Fibroblast of gingiva (primary cell): ENCODE measurements around the gene SMYD1.

Experiments used
- DNase-seq: peaks from one replicate; pipeline ENCODE4 v3.0.0-alpha.2; 2011; ENCODE audit warnings: low read depth

The SMYD1 gene

DNA sequence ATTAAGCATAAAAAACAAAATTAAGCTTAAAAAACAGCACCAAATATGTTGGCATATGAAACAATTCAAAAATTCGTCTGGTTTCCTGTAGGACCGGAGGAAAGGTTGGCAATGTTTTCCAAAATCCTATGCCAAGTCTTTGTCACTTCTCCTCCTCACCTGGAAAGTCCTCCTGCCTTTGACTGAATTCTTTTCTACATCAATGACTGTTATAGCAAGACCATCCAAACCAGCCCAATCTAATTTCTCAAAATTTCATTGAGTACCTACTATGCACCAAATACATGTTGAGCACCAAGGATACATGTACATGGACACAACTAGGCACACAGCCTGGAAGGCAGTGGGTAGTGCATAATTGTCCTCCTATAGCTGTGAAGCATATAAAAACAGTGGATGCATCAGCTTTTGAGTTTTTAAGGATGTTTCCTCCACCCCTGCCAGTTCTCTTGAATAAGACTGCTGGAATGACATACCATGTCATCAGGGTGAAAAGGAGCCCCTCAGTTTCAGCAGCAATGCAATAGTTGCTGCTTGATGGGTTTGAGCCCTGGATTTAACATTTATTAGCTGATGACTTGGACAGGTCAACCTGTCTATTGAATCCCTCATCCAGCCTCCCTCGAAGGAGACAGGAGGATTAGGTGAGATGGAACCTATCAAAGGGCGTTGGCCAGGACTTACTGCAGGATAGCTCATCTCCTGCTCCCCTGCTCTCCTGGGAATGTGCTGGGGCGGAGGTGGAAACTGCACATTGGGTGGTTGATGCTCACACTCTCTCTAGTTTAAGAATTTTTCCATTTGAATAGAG lies 55.7 kb downstream of the SMYD1 start:
- no peak for DNase-seq

DNA sequence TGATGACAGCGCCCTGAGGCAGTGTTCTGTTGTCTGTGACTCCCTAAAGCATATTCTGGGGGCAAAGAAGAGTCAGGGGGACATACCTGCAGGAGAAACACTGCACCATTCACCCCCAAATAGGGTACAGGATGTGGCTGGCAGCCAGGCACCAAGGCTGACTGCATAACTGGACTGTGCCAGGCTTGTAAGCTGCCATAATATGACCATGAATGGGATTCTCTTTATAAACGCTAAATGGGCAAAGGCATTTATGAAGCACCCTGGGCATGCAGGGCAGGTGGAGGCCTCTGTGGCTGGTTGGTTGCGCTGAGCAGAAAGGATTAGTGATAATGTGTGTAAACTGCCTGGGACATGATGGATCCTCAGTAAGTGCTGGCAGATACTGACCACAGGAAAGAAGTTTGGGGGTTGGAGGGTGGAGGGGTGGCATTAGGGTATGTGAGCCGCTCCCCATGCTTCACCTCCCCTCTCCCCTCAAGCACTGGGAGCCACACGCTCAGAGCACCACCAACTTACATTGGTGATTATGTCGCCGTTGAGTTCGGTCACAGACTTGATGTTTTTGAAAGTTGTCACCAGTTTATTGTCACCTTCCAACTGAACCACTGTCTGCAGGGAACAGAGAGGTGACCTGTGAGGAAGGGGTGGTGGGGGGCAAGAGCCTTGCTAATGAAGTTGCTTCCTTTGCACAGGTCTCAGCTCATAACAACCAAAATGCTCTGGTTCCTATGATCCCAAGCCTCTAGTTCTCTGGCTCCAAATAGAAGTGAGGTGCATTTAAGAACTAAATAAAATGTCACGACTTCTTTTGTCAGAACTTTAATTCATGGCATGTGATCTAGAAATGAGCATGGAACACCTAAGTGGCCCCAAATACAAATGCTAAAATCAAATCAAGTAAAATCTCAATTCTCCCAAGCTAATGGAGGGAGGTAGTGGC lies 56.6 kb downstream of the SMYD1 start:
- no peak for DNase-seq

DNA sequence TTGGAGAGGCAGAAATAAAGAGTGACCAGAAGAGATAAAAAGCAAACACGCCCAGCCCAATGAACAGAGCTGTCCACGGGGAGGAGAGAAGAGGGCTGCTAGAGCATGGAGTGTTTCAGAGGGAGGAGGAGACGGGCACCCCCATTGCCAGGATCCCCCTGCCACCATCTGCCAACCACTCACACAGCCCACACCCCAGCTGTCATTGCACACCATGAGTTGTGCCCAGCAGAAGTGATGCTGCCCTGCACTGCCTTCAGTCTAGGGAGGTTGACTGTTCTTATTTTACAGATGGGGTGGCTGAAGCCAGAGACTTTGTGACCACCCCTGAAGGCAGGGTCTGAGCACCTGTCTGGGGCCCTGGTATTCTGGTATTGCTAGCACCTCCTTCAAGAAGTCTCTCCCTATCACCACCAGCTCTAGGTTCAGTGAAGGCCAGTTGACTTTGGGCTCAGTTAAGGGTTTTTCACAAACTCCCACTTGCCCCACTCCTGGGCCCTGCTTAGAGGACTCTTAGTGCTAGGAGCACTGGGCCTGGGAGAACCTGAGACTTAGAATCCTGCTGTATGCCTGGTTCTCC lies 57.8 kb downstream of the SMYD1 start:
- DNase-seq, result no peak

DNA sequence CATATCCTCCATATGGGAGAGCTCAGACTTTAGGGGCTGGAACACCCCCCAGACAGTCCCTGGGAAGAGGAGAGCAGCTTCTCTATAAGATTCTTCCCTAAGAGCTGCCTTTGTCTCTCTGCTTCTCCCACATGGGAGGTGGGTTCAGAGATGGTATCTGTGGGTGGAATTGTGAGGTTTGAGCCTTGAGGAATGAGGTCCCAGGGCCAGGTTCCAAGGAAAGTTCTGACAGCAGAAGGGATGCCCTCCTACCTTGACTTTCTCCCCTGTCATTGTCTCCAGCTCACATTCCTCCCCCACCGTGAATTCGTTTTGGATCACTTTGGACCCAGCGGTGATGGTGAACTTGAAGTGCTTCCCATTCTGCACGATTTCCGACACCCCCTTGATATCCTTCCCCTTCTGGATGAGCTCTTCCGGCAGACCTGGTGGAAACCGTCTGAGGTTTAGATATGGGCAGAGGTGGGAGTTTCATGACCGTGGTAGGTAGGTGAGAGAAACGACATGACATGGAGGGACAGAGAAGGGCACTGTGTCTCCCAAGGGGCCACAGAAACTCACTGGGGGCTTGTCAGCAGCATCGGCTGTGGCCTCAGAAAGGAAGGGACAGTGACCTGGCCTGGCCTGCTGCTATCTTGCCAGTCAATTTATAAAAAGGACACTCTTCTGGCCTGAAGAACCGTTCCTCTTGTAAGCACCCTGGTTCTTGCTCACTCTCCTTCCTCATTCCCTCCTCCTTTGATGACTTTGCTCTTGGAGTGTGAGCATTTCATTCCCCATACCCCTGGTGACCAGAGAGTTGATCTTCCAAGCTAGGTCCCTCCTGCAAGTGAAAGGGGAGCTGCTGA lies 58.5 kb downstream of the SMYD1 start:
- no peak for DNase-seq

DNA sequence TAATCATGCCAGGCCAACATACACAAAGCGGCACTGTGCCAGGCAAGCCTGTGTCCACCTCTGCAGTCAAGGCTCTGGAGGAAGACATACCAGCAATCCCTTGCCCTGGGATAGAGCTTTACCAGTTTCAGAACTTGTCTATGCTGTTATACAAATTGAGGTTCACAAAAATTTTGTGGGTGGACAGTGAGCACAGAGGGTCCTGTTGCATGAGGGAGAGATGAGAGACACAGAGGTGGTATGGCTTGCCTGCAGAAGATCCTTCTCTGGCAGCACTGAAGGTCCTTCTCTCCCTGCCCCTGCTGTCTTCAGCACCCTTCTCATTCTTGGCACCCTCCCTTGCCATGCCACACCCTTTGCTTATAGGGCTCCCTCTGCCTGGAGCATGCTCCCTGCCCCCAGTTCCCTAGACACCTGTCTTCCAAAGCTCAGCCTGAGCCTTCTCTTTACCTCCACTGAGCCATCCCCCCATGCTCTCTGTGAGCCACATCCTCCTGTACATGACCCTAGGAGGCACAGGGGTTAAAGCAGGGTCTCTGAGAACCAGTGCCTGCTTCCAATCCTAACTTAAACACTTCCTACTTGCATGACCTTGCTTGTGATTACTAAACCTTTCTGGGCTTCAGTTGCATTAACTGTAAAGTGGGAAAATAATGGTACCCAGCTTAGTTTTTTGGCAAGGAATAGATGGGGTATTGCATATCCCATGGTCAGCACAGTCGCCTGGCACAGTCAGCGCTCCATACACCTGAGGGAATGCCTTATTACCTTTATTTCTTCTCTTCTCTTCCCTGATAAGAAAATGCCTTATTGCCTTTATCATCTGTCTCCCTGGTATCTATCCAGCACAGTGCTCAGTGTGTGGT lies 59.4 kb downstream of the SMYD1 start:
- DNase-seq, result no peak

DNA sequence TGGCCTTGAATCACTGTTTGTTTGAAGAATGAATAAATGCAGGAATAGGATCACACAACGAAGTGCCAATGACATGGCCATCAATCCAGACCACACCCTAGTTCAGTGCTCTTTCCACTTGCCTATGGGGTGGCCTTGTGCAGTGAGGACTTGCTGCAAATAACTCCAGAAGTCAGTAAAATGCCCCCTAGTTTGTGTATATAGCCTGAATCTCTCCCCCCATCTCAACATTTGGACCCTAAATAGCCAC lies 59.9 kb downstream of the SMYD1 start:
- DNase-seq, result no peak

DNA sequence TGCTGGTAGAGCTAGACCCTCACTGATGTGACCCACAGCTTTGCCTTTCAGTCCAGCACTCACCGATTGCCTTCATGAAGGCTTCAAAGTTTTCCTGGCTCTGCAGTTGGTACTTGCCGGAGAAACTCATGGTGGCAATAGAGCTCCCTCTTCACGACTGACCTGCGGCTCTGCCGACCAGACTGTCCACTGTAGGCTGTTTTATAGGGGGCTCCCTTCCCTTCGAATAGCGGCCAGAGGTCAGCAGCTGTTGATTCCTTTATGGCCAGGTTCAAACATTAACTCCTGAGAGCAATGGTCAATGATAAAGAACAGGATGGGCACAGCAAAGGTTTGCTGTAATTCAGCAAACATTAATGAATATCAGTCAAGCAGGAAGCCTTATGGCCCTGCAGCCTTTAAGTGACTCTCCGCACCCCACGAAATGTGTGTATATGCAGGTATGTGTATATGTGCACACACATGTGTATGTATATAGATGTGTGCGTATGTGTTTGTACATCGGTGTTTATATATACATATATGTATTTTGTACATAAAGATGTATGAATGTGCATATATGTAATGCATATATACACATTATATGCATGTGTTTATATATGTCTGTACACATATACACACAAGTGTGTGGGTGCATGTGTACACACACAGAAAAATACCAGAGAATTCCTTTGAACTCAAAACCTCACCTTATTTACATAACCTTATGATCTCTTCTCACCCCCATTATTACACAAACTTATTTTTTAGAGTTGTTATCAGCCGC lies 60.4 kb downstream of the SMYD1 start, which contains the start of gene FABP1:
TSS of gene FABP1 (minus strand) at position 175 of the 766 bp plus-strand sequence. CDS start at position 130, 45 bp downstream.
- no peak for DNase-seq

DNA sequence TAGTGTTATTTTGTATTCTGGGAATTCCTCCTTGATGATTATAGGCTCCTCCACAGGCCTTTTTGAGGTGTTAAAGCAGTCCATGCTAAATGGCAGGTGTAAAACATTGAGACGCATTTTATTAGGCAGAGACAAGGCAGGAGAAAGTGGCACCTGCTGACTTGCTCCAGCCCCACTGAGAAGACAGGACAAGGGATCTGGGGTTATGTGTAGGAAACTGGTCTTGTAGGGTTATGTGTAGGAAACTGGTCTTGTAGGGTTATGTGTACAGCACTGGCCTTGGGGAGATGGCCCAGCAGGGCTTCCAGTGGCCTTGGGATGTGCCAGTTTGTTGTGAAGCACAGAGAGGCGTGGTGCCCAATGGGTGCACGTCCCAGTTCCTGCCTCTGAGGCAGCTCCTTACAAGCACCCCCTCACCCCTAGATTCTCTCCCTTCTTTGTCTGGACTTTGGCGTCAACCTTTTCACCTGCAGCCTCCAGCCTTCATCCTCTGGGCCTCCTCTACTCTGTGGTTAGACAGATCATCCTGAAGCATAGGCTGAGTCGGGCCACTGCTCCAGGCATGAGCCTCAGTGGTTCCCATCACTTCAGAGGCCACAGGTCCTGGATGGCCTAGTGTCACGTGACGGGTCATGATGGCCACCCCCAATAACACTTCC lies 61.2 kb downstream of the SMYD1 start:
- DNase-seq, result no peak

DNA sequence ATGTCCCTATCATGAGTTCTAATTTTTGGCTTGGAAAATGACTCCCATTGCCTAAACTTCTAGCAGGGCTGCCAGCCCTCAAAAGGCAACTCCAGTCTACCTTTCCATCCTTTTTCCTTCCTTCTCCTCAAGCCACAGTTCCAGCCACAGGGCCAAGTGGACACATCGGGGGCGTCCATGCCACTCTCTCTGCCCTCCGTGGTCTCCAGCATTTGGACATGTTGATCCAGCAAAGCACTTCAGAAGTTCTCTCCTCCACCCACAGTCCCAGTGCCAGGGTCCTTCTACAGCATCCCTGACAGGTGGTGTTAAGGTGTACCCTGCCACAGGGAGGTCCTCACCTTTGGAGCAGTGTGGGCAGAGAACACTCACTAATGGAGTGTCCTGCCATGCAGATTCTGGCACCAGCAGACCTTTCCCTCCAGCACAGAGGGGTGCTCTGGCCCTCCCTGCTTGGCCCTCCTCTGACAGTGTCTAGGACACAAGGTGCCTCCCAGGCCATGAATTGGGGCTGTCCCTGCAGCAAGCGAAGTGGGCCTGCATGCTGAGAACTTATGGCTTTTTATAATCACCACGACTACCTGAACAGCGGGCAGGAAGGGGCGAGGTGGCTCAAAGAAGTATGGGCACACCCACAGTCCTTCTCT lies 61.8 kb downstream of the SMYD1 start:
- no peak for DNase-seq

DNA sequence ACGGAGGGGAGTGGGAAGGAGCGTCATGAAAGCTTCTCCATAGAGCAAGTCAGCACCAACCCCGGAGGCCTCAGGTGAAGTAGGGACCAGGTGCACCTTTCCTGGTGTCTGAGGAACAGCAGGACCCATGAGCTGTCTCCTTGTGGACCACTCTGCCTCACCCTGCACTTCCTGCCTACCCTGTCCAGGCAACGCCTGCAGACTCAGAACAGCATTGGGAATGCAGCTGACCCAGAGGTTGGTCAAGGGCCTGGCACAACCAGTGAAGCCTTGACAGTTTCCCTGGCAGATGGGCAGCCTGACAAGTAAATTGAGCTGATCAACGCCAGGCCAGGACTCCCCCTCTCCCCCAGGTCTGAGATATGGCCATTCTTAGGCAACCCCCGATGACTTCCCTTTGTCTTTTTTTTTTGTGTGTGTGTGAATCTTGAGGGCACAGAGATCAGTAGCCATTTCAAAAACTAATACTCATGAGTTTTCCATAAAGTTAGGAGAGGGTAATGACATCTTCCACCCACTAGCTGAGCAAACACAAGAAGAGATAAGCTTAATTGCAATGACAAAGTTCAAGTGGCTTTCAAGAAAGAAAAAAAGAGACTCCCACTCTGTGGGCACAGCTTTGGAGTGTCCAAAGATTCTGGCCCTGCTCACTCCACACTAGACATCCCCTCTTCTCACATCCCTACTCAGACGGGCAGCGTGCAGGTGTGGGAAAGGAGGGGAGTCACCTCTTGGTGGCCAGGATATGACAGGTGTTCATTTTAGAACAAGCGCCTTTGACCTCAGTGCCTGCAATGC lies 63.8 kb downstream of the SMYD1 start:
- DNase-seq, result no peak

DNA sequence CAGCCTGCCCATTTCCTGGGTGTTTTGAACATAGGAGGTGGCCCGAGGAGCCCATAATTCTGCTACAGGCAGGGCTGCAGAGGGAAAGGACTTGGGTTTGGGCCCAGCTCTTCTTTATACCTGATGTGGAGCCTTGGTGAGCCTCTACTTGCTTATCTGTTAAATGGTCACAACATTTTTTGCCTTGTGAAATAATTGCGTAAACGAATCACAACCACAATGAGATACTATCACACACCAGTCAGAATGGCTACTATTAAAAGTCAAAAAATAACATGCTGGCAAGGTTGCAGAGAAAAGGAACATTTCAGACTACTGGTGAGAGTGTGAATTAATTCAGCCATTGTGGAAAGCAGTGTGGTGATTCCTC lies 64.4 kb downstream of the SMYD1 start:
- no peak for DNase-seq

DNA sequence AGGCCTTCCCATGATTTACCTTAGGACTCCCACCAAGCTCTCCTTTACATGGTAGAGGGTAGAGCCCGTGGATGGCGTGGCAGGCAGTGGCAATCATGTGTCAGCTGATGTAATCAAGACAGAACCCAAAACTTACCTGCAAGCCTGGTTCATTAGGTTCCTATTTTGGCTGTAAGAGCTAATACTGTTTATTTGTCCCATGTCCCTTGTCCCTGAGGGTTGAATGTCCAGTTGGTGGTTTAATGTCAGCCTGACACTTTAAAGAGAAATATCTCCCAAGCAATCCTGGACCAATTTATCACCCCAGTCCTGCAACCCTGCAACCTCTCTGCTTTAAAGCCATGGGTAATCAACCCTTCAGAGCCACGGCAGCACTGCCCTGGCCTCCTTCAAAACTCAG lies 66.2 kb downstream of the SMYD1 start:
- DNase-seq, result no peak

DNA sequence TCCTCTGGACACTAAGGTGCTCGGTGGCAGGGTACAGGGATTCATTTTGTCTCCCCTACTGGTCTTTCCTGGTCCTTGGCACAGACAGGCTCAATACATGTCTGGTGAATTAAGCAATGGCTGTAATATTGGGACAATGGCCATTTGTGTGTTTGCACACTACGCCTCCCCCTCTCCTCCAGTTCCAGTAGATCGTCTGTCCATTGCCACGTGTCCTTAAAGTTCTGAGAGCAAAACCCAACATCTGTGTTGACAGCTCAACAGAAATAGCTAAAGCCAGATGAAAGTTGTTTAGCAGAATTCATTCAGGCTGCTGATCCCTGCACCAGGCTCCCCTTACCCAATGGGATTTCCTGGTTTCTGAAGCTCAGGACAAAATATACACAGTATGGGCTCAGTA lies 69.2 kb downstream of the SMYD1 start:
- DNase-seq, result no peak

DNA sequence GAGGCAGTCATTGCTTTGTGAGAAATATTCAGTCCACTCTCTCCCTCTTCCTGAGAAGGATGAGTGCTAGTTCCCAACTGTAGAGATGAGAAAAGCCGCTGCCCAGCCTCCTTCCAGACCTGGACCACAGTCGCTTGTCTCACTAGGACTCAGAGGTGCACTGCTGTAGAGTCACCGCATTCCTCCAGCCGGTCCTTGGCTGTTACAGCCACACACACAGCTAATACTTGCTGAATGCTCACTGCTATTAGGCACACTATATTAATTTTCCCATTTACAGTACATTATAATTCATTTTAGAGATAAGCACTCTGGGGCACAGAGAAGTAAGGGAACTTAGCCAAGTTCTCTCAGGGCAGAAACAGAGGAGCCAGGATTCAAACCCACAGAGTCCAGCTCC lies 70.2 kb downstream of the SMYD1 start:
- no peak for DNase-seq

DNA sequence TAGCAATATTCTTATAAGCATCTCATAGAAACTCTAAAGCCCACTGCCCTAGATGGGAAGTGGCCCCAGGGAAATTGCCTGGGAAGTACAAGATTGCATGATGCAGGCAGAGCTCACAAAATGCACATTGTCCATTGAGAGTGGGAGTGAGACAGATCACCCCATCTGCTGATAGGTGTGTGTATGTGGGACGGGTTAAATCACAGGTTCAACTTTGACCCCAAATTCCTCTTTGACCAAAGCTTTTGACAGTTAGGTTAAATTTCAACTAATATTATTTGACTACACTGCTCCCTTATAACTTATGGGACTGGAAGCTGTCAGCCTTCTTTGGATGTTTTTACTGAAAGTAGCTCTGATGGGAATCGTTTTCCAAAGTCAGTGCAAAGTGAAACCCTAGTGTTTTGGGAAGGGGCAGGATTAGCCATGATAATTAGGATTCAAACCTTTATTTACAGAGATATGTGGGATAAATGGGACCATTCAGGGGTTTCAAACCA lies 71.6 kb downstream of the SMYD1 start:
- no peak for DNase-seq

DNA sequence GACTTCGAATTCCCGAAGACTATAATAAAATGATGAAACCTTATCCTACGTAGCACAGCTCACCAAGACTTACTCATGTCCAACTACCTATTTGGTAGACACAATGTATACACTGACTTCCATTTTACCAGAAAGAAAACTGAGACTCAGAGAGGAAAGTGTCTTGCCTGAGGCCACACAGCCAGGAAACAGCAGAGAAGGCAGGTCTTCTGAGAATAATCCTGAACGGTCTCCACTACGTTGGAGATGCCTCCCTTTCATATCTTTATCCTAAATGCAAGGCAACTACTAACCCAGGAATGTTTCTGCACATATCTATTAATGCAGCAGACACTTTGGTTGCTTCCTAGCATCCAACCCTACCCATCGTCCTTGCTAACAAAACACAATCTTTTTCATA lies 72.2 kb downstream of the SMYD1 start:
- DNase-seq, result no peak

DNA sequence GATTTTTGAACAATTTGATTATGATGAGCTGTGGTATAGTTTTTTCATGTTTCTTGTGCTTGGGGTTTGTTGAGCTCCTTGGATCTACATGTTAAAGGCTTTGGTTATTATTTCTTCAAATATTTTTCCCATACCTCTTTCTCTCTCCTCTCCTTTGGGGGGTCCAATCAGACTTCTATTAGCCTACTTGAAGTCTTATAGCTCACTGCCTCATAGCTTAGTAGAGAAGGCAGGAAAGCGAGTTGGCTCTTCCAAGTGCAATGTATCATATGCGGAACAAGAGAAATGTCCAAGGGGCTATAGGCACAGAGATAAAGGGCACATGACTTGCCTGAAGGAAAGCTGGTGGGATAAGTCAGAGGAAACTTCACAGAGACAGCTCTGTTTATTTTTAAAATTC lies 74.3 kb downstream of the SMYD1 start:
- DNase-seq, result no peak

DNA sequence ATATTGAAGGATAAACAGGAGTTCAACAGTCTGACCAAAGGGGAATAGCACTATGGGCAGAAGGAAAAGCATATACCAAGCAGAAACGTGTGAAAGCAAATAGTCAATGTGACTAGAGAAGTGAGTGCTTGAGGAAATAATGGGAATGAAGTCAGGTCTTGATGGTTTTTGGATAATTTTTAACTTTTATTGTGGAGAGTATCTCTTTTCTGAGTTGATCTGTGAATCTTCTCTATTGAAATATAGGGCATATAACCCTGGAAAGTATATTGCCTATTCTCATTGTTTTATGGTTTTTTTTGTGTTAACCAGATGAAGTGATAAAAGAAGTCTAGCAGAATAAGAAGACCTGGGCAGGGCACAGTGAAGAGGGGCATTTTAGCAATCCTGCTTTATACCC lies 76.6 kb downstream of the SMYD1 start:
- DNase-seq, result no peak
